Measurements from ENCODE around the gene ORMDL2.

DNA sequence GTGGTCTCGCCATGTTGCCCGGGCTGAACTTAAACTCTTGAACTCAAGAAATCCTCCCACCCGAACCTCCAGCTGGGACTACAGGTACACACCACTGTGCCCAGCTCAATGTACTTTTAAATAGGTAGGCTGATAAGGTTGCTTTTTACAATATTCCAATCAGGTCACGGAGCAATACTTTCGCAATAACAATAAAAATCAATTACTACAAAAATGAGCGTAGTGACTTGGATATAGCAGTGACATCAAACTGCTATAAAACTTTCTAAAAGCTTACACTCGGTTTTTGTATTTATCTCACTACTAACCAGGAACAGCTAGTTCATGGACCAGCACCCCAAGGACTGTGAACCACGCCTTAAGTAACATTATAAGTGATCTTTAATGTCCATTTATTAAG is 10.9 kb upstream of the ORMDL2 start:
- TF ChIP-seq POLR2A (IDR thresholded peaks at IDR 0.05; ENCODE audit: low read length): no peak
- no peak for TF ChIP-seq GATA1 (IDR thresholded peaks at IDR 0.05; ENCODE audit: low read depth, low read length)

Measured in erythroblast (primary cell).